HepG2 (cell line): ENCODE measurements around the gene RNASE13. TPM values are rescaled to one million over a fixed set of nuclear protein-coding genes. Genes with fewer than 3 reads are reported as not detected.

ENCODE experiments used
- AGO2 ChIP-seq: fragments of 200-400 bp; formaldehyde crosslinking; optimal IDR thresholded peaks from 2 replicates; pipeline ENCODE3; 2017; ENCODE audit warnings: mild to moderate bottlenecking, low read depth, low read length, moderate library complexity
- ARNT2 ChIP-seq: sonication (generic); formaldehyde crosslinking; IDR thresholded peaks from 2 replicates; pipeline ENCODE4 v1.8.0; 2022; ENCODE audit warnings: mild to moderate bottlenecking, low read depth, missing genetic modification reagents, moderate library complexity
- E2F2 ChIP-seq: sonication (generic); formaldehyde crosslinking; IDR thresholded peaks from 2 replicates; pipeline ENCODE4 v1.4.0; 2020; ENCODE audit warnings: missing genetic modification reagents, borderline replicate concordance
- FOSL1 ChIP-seq: sonication (generic); formaldehyde crosslinking; IDR thresholded peaks from 2 replicates; pipeline ENCODE4 v1.9.0; 2021; ENCODE audit warnings: missing genetic modification reagents, borderline replicate concordance
- GATAD1 ChIP-seq: IDR thresholded peaks from 2 replicates; pipeline ENCODE4 v1.6.1; 2016; ENCODE audit warnings: missing genetic modification reagents, missing compliant biosample characterization
- JUNB ChIP-seq: sonication (generic); formaldehyde crosslinking; IDR thresholded peaks from 2 replicates; pipeline ENCODE4 v1.8.0; 2022; ENCODE audit warnings: missing genetic modification reagents, mild to moderate bottlenecking, borderline replicate concordance
- MIXL1 ChIP-seq: IDR thresholded peaks from 2 replicates; pipeline ENCODE4 v1.6.1; 2016
- PHF8 ChIP-seq: sonication (generic); formaldehyde crosslinking; IDR thresholded peaks from 2 replicates; pipeline ENCODE4 v1.5.0; 2020; ENCODE audit warnings: missing genetic modification reagents
- PREB ChIP-seq: sonication (generic); formaldehyde crosslinking; IDR thresholded peaks from 2 replicates; pipeline ENCODE4 v1.4.0; 2020; ENCODE audit warnings: missing genetic modification reagents
- STAT6 ChIP-seq: sonication (generic); formaldehyde crosslinking; IDR thresholded peaks from 2 replicates; pipeline ENCODE4 v1.4.0; 2020; ENCODE audit warnings: missing genetic modification reagents, mild to moderate bottlenecking, borderline replicate concordance
- U2AF2 ChIP-seq: fragments of 200-400 bp; formaldehyde crosslinking; IDR thresholded peaks from 2 replicates; pipeline ENCODE4 v1.6.1; 2017; ENCODE audit warnings: low read depth, mild to moderate bottlenecking, low read length
- ZBTB39 ChIP-seq: sonication (generic); formaldehyde crosslinking; IDR thresholded peaks from 2 replicates; pipeline ENCODE4 v1.5.0; 2020; ENCODE audit warnings: missing genetic modification reagents
- ZNF253 ChIP-seq: sonication (generic); formaldehyde crosslinking; IDR thresholded peaks from 2 replicates; pipeline ENCODE4 v1.8.0; 2022; ENCODE audit warnings: mild to moderate bottlenecking, missing genetic modification reagents, borderline replicate concordance
- ZNF337 ChIP-seq: sonication (generic); formaldehyde crosslinking; IDR thresholded peaks from 2 replicates; pipeline ENCODE4 v1.5.1; 2020; ENCODE audit warnings: missing genetic modification reagents, low read depth, mild to moderate bottlenecking, borderline replicate concordance
- ZNF33B ChIP-seq: sonication (generic); formaldehyde crosslinking; IDR thresholded peaks from 2 replicates; pipeline ENCODE4 v1.5.1; 2020; ENCODE audit warnings: mild to moderate bottlenecking, missing genetic modification reagents
- ZNF512 ChIP-seq: sonication (generic); formaldehyde crosslinking; IDR thresholded peaks from 2 replicates; pipeline ENCODE4 v1.4.0; 2020; ENCODE audit warnings: mild to moderate bottlenecking, missing genetic modification reagents
- ZNF678 ChIP-seq: sonication (generic); formaldehyde crosslinking; IDR thresholded peaks from 2 replicates; pipeline ENCODE4 v1.4.0; 2020; ENCODE audit warnings: mild to moderate bottlenecking, missing genetic modification reagents
- ZNF703 ChIP-seq: sonication (generic); formaldehyde crosslinking; IDR thresholded peaks from 2 replicates; pipeline ENCODE4 v1.5.1; 2020; ENCODE audit warnings: missing genetic modification reagents, mild to moderate bottlenecking, moderate library complexity, borderline replicate concordance
- ZNF773 ChIP-seq: sonication (generic); formaldehyde crosslinking; IDR thresholded peaks from 2 replicates; pipeline ENCODE4 v1.4.0; 2020; ENCODE audit warnings: missing genetic modification reagents, borderline replicate concordance
- polyA plus RNA-seq, 8 experiments: library from polyadenylated mRNA; depleted of rRNA in 3 of 8; stranded (reverse) in 7 of 8; unstranded in 1 of 8; fragments of >200 nt; fragmentation: Illumina TruSeq in 4 of 8; extraction: Trizol in 4 of 8; gene quantifications; 2 replicates each; pipeline versions ENCODE4 v1.2.1 to v1.2.3, GENCODE V29; 2011 to 2016; ENCODE audit warnings: low read depth in 4 of 8, missing spikeins in 1 of 8, mixed read lengths in 1 of 8; ENCODE audit not compliant: insufficient read depth in 1 of 8
- total RNA-seq, 5 experiments: library from RNA; depleted of rRNA; stranded (reverse); fragments of >200 nt; fragmentation: Illumina TruSeq; extraction: Trizol; gene quantifications; 2 replicates each; pipeline ENCODE4 v1.2.3, GENCODE V29; 2016; ENCODE audit warnings: low read depth in 1 of 5

Gene RNASE13
- total and polyA plus RNA-seq, 2 of the 13 experiments (the other 11 are each of a cell fraction or from before 2014, with no cell fraction given) = 1.0 TPM; not detected in 1

GRCh38 chr14:21024585-21025370, 9.8 kb downstream of the RNASE13 start, which contains the start of gene NDRG2 (continued):
- TF ChIP-seq E2F2 (0 out of 2 replicates have a peak, but pooled peaks have one; percentile 27), FOSL1 (CRISPR knock-in tag) (peak; percentile 15; the same call in 1 of the 2 replicates), MIXL1 (CRISPR knock-in tag) (peak; percentile 30; the same call in 1 of the 2 replicates), PREB (0 out of 2 replicates have a peak, but pooled peaks have one; percentile 54), ZNF678 (CRISPR knock-in tag) (no peak), ZNF703 (CRISPR knock-in tag) (no peak), ARNT2 (peak; percentile 89), ZBTB39 (CRISPR knock-in tag) (no peak), STAT6 (CRISPR knock-in tag) (no peak), U2AF2 (no peak), JUNB (no peak), ZNF512 (CRISPR knock-in tag) (no peak), ZNF773 (CRISPR knock-in tag) (peak; percentile 64; the same call in 1 of the 2 replicates), ZNF253 (CRISPR knock-in tag) (0 out of 2 replicates have a peak, but pooled peaks have one; percentile 59), AGO2 (peak; percentile 81), GATAD1 (0 out of 2 replicates have a peak, but pooled peaks have one; percentile 35), ZNF33B (CRISPR knock-in tag) (no peak), ZNF337 (CRISPR knock-in tag) (no peak), PHF8 (CRISPR knock-in tag) (peak; percentile 82)
